Left forelimb (tissue), 1 donor: ENCODE results near the gene SERPINB12.

Experiments
- DNase-seq: peaks from one replicate; pipeline ENCODE4 v3.0.0-alpha.2; 2018; ENCODE audit warnings: low spot score

The SERPINB12 gene

DNA sequence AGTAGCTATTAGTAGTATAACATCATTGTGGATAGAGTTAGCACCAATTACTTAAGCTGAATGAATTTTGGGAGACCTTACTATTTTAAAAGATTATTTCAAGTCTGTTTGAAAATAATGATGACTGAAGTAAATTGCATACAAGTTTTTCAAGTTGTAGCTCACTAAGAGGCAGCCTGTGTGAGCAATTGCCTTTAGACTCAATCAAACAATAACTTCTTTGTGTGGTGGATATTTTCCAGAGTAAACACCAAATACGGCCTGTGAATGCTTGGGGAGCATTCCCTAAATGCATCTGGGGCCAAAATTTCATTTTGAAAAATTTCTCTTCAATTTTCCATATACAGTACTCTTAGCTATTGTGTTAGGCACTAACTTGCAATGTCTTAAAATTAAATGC, 7.9 kb downstream of the SERPINB12 start:
- DNase-seq, result no peak

- no peak for DNase-seq
Observed at GRCh38 chr18:63551769-63552168, 9.6 kb downstream of the SERPINB12 start.

GRCh38 chr18:63552581-63552980, 10.4 kb downstream of the SERPINB12 start:
- DNase-seq, result no peak

GRCh38 chr18:63553081-63553480, 10.9 kb downstream of the SERPINB12 start:
- no peak for DNase-seq

GRCh38 chr18:63559567-63560491, 17.7 kb downstream of the SERPINB12 start:
- no peak for DNase-seq

DNA sequence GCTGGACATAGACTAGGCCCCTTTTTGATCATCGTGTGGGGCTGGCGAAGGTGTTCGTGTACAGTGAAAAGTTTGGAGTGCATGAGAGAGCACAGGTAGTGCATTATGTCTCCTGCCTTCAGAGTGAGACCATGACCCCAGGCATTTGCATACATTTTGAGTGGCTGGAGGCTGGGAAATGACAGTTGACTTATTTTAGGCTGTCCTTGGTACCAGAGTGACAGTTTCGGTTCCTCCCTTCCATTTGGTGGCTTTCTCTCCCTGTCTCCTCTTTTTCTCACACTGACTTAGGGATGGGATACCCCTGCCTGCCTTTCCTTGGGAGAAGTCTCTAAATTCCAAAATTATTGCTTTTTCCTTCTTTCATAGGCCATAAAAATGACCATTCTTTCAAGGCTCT, 20.1 kb downstream of the SERPINB12 start:
- DNase-seq, result no peak

- no peak for DNase-seq
Observed at GRCh38 chr18:63564021-63564420, 21.9 kb downstream of the SERPINB12 start.

DNA sequence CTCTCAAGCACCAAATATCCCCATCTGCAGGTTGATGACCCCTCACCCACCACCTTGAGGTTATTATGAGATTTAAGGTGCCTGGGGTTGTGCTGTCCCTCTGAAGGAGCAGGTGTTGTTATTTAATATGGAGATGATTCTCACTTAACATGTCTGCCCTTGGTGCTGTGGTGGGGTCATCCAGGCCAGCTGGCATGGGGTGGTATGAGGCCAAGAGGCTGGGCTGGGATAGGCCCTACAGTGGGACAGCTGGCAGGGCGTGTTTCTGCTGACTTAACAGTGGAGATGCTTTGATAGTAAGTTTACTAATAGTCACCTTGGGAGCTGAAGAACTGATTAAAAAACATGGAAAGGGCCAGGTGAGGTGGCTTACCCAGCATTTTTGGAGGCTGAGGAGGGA, 22.4 kb downstream of the SERPINB12 start:
- DNase-seq, result no peak

DNA sequence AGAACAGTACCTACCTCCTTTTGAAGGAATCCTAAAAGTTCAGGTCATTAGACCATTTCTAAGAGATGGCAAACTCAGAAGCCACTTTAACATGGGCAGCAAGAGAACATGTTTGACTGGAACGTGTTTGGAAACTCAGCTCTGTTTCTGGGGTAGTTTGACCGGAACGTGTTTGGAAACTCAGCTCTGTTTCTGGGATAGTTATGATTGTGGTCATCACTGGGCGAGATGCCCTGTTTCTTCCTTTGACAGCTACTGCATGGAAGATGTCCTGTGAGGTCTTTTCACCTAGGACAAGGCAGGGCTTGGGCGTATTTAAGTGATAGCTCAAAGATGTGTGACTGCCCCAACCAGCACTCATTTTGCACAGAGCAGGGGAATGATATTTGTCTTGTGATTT, 25.1 kb downstream of the SERPINB12 start:
- no peak for DNase-seq

- no peak for DNase-seq
Observed at GRCh38 chr18:63567825-63568224, 25.7 kb downstream of the SERPINB12 start.

GRCh38 chr18:63570721-63571120, 28.6 kb downstream of the SERPINB12 start:
- DNase-seq, result no peak

DNA sequence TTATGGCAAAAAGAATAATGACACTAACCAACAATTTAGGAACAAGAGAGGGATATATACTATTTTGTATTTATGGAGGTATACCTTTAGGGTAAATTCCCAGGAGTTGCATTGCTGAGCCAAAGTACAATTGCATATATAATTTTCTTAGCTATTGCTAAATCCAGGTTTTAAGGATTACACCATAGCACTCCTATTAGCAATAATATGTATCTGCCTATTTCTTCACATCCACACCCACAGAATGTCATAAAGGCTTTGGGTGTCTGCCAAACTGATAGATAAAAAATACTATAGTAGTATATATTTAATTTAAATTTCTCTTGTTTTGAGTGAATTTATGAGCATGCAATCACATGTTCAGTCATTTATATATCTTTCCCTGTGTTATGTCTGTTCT, 33.5 kb downstream of the SERPINB12 start:
- no peak for DNase-seq

GRCh38 chr18:63578357-63578958, 36.3 kb downstream of the SERPINB12 start:
- no peak for DNase-seq

DNA sequence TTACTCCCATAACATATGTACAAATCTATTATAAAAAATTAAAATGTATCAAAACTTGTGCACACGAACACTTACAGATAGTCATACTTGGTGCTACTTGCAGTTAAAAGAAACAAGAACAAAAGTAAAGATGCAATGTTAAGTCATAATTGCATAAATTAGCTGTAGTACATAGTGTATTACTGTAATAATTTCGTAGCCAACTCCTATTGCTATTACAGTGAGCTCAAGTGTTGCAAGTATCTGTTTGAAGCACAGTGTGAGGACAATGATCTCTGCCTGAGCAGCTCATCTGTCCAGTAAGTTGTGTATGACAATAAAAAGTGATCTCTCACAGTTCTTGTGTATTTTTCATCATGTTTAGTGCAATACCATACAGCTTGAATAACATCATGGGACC, 37.4 kb downstream of the SERPINB12 start:
- DNase-seq, result no peak

- no peak for DNase-seq
Observed at GRCh38 chr18:63585988-63586387, 43.8 kb downstream of the SERPINB12 start.

DNA sequence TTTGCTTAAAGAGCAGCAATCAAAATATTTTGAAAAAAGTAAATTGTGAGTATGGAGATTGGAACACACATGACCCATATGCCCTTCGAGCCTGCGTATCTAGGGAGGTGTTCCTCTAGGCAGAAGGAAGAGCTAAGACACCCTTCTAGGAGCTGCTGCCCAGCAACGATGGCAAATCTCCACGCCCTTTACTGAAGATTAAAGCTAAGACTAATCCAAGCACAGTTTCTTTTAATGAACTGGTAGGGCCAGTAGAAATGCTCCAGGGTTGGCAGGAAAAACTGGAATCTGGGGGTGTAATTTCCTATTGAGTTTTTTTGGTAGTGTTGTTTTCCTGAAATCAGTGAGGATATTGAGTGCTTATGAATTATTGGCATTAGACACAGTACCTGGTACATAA, 44.3 kb downstream of the SERPINB12 start:
- no peak for DNase-seq

GRCh38 chr18:63586966-63587365, 44.8 kb downstream of the SERPINB12 start, which contains the start of gene SERPINB13:
TSS of gene SERPINB13 (plus strand) at chr18:63587343. CDS start at chr18:63588668, 1,325 bp downstream.
- DNase-seq, result no peak

- DNase-seq, result no peak
Observed at GRCh38 chr18:63588909-63589308, 46.7 kb downstream of the SERPINB12 start.

DNA sequence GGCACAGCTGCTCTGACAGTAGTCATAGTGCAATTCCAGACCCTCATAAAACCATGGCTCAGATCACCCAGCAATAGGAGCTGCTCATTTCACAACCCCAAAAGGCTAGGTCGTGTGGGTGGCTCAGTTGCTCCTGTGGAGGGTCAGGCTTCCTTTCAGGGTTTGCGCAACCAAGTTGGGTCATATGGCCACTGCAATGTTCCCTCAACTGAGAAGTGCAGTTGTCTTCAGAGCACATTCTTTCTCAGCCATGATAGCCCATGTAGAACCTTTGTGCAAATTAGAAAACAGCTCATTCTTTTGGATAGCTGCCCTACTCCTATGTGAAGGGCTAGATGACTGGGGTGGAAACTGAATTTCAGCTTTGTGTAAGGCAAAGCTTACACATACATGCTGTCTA, 48.2 kb downstream of the SERPINB12 start:
- DNase-seq, result no peak

- DNase-seq, result no peak
Observed at GRCh38 chr18:63590966-63591695, 49.0 kb downstream of the SERPINB12 start.

DNA sequence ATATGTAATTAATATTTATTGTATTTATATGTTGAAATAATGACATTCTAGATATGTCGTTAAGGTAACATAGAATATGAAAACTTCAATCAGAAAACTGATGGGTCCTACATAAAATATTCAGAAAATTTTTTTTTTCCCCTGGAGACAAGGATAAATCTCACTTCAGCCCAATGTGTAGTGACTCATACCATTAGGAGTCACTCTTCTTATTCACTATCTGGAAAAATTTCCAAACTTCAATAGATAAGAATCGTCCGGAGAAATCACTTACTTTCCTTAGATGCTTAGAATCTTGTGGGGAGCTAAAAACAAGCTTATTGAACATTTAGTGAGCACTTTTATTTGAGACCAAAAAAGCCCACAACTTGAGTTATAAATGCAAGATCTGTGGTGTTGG, 49.6 kb downstream of the SERPINB12 start:
- DNase-seq, result no peak

DNA sequence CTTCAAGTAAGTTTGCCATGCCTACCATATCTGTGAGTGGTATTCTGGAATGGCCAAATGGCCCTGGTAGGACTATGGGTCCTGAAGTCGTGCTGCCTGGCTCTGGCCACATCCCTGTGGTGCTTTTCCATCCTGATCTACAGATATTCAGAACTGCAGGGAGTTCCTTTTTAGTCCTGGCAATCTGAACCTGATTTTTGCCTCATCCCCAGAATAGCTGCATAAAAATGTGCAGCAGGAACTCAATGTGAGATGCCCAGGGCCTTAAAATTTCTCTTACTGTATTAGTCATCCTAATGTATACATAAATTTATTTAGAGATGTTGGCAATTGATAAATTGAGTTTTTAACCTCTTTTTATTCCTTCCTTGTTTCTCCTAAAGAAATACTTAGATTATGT, 50.3 kb downstream of the SERPINB12 start:
- DNase-seq, result no peak

GRCh38 chr18:63596964-63597363, 54.8 kb downstream of the SERPINB12 start:
- no peak for DNase-seq
